GM21717 (cell line): ENCODE results near the gene ARFRP1.

Experiments used
- ATAC-seq: cut with Tn5 transposase; IDR thresholded peaks from one replicate; pipeline ENCODE4 v1.9.1; 2021; ENCODE audit warnings: mild to moderate bottlenecking, moderate library complexity; ENCODE audit not compliant: unreplicated experiment

ARFRP1 gene

GRCh38 chr20:63692436-63693082 lies 15.2 kb downstream of the ARFRP1 start:
- ATAC-seq, result no peak

- ATAC-seq, result no peak
Observed at GRCh38 chr20:63691711-63692435, 15.9 kb downstream of the ARFRP1 start.

- ATAC-seq, result no peak
Observed at GRCh38 chr20:63690898-63691710, 16.7 kb downstream of the ARFRP1 start.

- ATAC-seq, result no peak
Observed at GRCh38 chr20:63690003-63690897, 17.5 kb downstream of the ARFRP1 start.

- no peak for ATAC-seq
Observed at GRCh38 chr20:63689046-63690002, 18.5 kb downstream of the ARFRP1 start.

- no peak for ATAC-seq
Observed at GRCh38 chr20:63688228-63689045, 19.3 kb downstream of the ARFRP1 start.

- no peak for ATAC-seq
Observed at GRCh38 chr20:63687419-63688178, 20.2 kb downstream of the ARFRP1 start.

GRCh38 chr20:63686492-63687321 lies 21.1 kb downstream of the ARFRP1 start:
- ATAC-seq, result no peak

GRCh38 chr20:63686094-63686491 lies 21.7 kb downstream of the ARFRP1 start:
- ATAC-seq, result no peak

- no peak for ATAC-seq
Observed at GRCh38 chr20:63685269-63686026, 22.3 kb downstream of the ARFRP1 start.

GRCh38 chr20:63682384-63683139 lies 25.2 kb downstream of the ARFRP1 start:
- no peak for ATAC-seq

GRCh38 chr20:63681609-63682142 lies 26.1 kb downstream of the ARFRP1 start:
- no peak for ATAC-seq

GRCh38 chr20:63680857-63681608 lies 26.7 kb downstream of the ARFRP1 start:
- no peak for ATAC-seq

- ATAC-seq, result no peak
Observed at GRCh38 chr20:63680427-63680826, 27.3 kb downstream of the ARFRP1 start.
